ENCODE measurements around the gene KRTAP5-3.

Gene KRTAP5-3

DNA sequence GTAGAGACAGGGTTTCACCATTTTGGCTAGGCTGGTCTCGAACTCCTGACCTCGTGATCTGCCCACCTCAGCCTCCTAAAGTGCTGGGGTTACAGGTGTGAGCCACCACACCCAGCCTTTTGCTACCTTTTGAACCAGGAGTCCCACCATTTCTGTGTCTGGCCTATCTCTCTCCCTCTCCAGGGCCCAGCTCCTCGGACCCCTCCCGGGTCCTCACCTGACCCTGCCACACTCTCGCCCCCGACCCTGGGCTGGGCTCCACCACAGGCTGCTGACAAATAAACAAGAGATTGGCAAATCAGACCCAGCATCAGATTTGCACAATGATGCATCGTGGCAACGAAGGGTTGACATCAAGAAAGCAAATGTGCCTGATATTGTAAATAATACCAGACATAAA is 30.1 kb upstream of the KRTAP5-3 start:
- TF ChIP-seq EP300 (IDR thresholded peaks at IDR 0.05; ENCODE audit: borderline replicate concordance) (no peak), EGR1 (IDR thresholded peaks at IDR 0.05) (no peak), CEBPB (IDR thresholded peaks at IDR 0.05) (no peak), YY1 (IDR thresholded peaks at IDR 0.05; ENCODE audit: low read depth) (no peak), NFIC (IDR thresholded peaks at IDR 0.05) (no peak), FOXM1 (IDR thresholded peaks at IDR 0.05; ENCODE audit: borderline replicate concordance, low read depth) (no peak), CREB1 (IDR thresholded peaks at IDR 0.05; ENCODE audit: low read depth) (no peak), TAF1 (IDR thresholded peaks at IDR 0.05; ENCODE audit: low read depth) (no peak), USF1 (IDR thresholded peaks at IDR 0.05) (no peak), ZBTB7A (IDR thresholded peaks at IDR 0.05; ENCODE audit: low read depth) (no peak), REST (IDR thresholded peaks at IDR 0.05; ENCODE audit: low read depth) (no peak), RAD21 (IDR thresholded peaks at IDR 0.05; ENCODE audit: low read depth) (no peak), TEAD4 (IDR thresholded peaks at IDR 0.05) (no peak), MAX (IDR thresholded peaks at IDR 0.05) (no peak), TCF12 (IDR thresholded peaks at IDR 0.05; ENCODE audit: low read depth) (no peak)

DNA sequence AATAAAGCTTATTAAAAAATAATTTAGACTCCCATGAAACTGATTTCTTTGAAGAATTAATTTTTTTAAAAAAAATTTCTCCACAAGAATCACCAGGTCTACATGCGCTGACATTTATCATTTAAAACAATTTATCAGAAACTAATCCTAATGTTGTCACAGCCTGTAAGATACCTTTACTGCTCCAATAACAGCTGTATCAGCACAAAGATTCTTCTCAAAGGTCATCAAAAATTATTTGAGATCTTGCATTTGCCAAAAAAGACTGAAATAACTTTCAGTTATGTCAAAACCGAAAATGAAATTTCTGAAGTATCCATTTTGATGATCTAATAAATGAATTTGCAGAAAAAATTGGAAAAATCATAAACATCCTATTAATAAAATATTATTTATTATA is 29.4 kb upstream of the KRTAP5-3 start:
- TF ChIP-seq TEAD4 (IDR thresholded peaks at IDR 0.05) = no peak
- no peak for TF ChIP-seq REST (IDR thresholded peaks at IDR 0.05; ENCODE audit: low read depth)
- TF ChIP-seq MAX (IDR thresholded peaks at IDR 0.05) = no peak
- TF ChIP-seq FOXM1 (IDR thresholded peaks at IDR 0.05; ENCODE audit: borderline replicate concordance, low read depth) = no peak
- no peak for TF ChIP-seq YY1 (IDR thresholded peaks at IDR 0.05; ENCODE audit: low read depth)
- no peak for TF ChIP-seq NFIC (IDR thresholded peaks at IDR 0.05)
- no peak for TF ChIP-seq USF1 (IDR thresholded peaks at IDR 0.05)
- no peak for TF ChIP-seq TCF12 (IDR thresholded peaks at IDR 0.05; ENCODE audit: low read depth)
- no peak for TF ChIP-seq CREB1 (IDR thresholded peaks at IDR 0.05; ENCODE audit: low read depth)
- no peak for TF ChIP-seq ZBTB7A (IDR thresholded peaks at IDR 0.05; ENCODE audit: low read depth)
- no peak for TF ChIP-seq TAF1 (IDR thresholded peaks at IDR 0.05; ENCODE audit: low read depth)

DNA sequence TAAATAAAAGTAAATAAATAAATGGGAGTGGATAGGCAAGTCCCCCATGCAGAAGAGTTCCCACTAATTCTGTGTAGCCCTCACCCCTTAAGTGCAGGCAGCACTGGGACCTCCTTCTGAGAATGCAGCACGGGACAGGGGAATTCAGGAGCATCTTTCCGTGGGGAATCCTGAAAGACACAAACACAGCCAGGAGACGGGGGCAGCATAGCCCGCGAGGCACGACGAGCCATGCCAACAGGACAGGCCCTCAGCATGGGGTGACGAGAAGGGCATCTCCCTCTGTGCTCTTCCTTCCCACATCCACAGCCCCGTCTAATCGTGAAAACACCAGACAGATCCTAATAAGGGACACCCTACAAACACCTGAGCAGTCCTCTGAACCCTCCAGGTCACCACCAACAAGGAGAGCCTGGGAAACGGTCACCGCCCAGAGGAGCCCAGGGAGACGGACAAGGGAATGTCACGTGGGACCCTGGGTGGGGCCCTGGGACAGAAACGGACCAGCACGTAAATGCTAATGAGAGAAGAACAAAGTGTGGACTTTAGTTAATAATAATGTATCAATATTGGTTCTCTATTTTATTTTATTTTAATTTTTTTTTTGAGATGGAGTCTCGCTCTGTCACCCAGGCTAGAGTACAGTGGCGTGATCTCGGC is 28.2 kb upstream of the KRTAP5-3 start:
- no peak for TF ChIP-seq TCF12 (IDR thresholded peaks at IDR 0.05; ENCODE audit: low read depth)
- TF ChIP-seq CREB1 (IDR thresholded peaks at IDR 0.05; ENCODE audit: low read depth) = no peak
- no peak for TF ChIP-seq TEAD4 (IDR thresholded peaks at IDR 0.05)
- no peak for TF ChIP-seq CEBPB (IDR thresholded peaks at IDR 0.05)
- no peak for TF ChIP-seq TAF1 (IDR thresholded peaks at IDR 0.05; ENCODE audit: low read depth)
- TF ChIP-seq REST (IDR thresholded peaks at IDR 0.05; ENCODE audit: low read depth) = no peak
- TF ChIP-seq USF1 (IDR thresholded peaks at IDR 0.05) = no peak; the same call in 1 of the 2 replicates
- no peak for TF ChIP-seq RAD21 (IDR thresholded peaks at IDR 0.05; ENCODE audit: low read depth)
- TF ChIP-seq NFIC (IDR thresholded peaks at IDR 0.05) = no peak
- TF ChIP-seq EGR1 (IDR thresholded peaks at IDR 0.05) = no peak
- TF ChIP-seq MAX (IDR thresholded peaks at IDR 0.05) = no peak
- TF ChIP-seq EP300 (IDR thresholded peaks at IDR 0.05; ENCODE audit: borderline replicate concordance) = no peak
- no peak for TF ChIP-seq YY1 (IDR thresholded peaks at IDR 0.05; ENCODE audit: low read depth)
